Sciatic nerve (tissue), 2 donors: Measurements from ENCODE around the gene GPR119. TPM values are rescaled to one million over a fixed set of nuclear protein-coding genes. Genes with fewer than 3 reads are reported as not detected.
"Not testable (repeated sequence)": the region's sequence is repeated elsewhere in the genome, so short reads cannot be mapped to it uniquely, and the experiment has no call there.

Experiments used
- ATAC-seq: fragments of 200-7000 bp; cut with Tn5 transposase; one replicate; pipeline ENCODE4 v1.9.1; 2020; ENCODE audit warnings: mild to moderate bottlenecking, moderate library complexity
- DNase-seq: peaks from one replicate; pipeline ENCODE4 v3.0.0-alpha.2; 2020; ENCODE audit warnings: low spot score
- intact Hi-C: fragments of 100-400 bp; cut with DNase I; formaldehyde crosslinking; loops from one replicate; pipeline ENCODE4 v1.14.2; 2022
- total RNA-seq: library from RNA; stranded (reverse); fragmentation: NEBNext Ultra II Directional; extraction: Animal tissue kit (Norgen Biotek cat#: 25700); gene quantifications from one replicate; pipeline ENCODE4 v1.2.1, GENCODE V29; 2021
- donor health status: DM: no; HTN: no; CAD: no.
- donor health status: DM: no; HTN: no; CAD: no.

The GPR119 gene
- total RNA-seq, 1 donor from 2014 or later, result not detected

- no peak for DNase-seq
- intact Hi-C loops, result no loop called here
- ATAC-seq, result no peak
Measured at GRCh38 chrX:130343411-130343810, 42.1 kb downstream of the GPR119 start.

GRCh38 chrX:130340271-130340670, 45.2 kb downstream of the GPR119 start:
- ATAC-seq (no peak), DNase-seq (no peak)
- intact Hi-C loops, result no loop called here

- intact Hi-C loops, result no loop called here
- ATAC-seq (peak; percentile 94), DNase-seq (peak; percentile 82)
Measured at GRCh38 chrX:130339408-130340222, 45.9 kb downstream of the GPR119 start, which contains the start of gene SLC25A14. Gene SLC25A14 (plus strand): TSS chrX:130339919. CDS start chrX:130340279, 360 bp downstream.

GRCh38 chrX:130338869-130339268, 46.6 kb downstream of the GPR119 start:
- ATAC-seq, DNase-seq, intact Hi-C loops: not testable (repeated sequence)

GRCh38 chrX:130336531-130336930, 48.9 kb downstream of the GPR119 start:
- no peak for ATAC-seq
- intact Hi-C loops, result no loop called here
- DNase-seq, result no peak

Other genes starting within 250 kb of the GPR119 start
- 15.7 TPM for gene AIFM1, start 219.8 kb downstream of the GPR119 start, total RNA-seq
- not detected for gene RAB33A, start 213.7 kb downstream of the GPR119 start, total RNA-seq
- gene ZNF280C, start 116.8 kb downstream of the GPR119 start, total RNA-seq, result 5.5 TPM
- 12.8 TPM for gene SLC25A14, start 45.8 kb downstream of the GPR119 start, total RNA-seq
- gene RBMX2, start 16.3 kb upstream of the GPR119 start, total RNA-seq, result 17.7 TPM